SK-N-SH (cell line): ENCODE results near the gene SLC14A1.

ENCODE experiments used
- EZH2phosphoT487 ChIP-seq: fragments of 200-600 bp; sonication (generic); IDR thresholded peaks from 2 replicates; pipeline ENCODE4 v1.6.1; 2017; ENCODE audit warnings: low read depth, mixed run types, mild to moderate bottlenecking, antibody characterized with exemption, moderate library complexity, borderline replicate concordance
- FOSL2 ChIP-seq: IDR thresholded peaks from 2 replicates; pipeline ENCODE4 v1.4.0; 2012; ENCODE audit warnings: low read depth, mild to moderate bottlenecking, moderate library complexity, borderline replicate concordance
- GABPA ChIP-seq: IDR thresholded peaks from 2 replicates; pipeline ENCODE4 v1.4.0; 2012; ENCODE audit warnings: low read depth, mild to moderate bottlenecking
- MXI1 ChIP-seq: IDR thresholded peaks from 2 replicates; pipeline ENCODE4 v1.6.1; 2012; ENCODE audit warnings: mild to moderate bottlenecking, low read depth, low read length, improper control_type of control experiment
- NFIC ChIP-seq: IDR thresholded peaks from 2 replicates; pipeline ENCODE4 v1.4.0; 2012; ENCODE audit warnings: borderline replicate concordance
- PBX3 ChIP-seq: IDR thresholded peaks from 2 replicates; pipeline ENCODE4; 2012
- POLR2AphosphoS5 ChIP-seq: IDR thresholded peaks from 2 replicates; pipeline ENCODE4 v1.6.1; 2012; ENCODE audit warnings: low read depth, low read length
- RAD21 ChIP-seq: IDR thresholded peaks from 2 replicates; pipeline ENCODE4 v1.6.1; 2012; ENCODE audit warnings: mild to moderate bottlenecking, low read length
- TAF1 ChIP-seq: IDR thresholded peaks from 2 replicates; pipeline ENCODE4 v1.6.1; 2012; ENCODE audit warnings: low read depth, mild to moderate bottlenecking, low read length, moderate library complexity, borderline replicate concordance
- TEAD4 ChIP-seq: IDR thresholded peaks from 2 replicates; pipeline ENCODE4 v1.4.0; 2012; ENCODE audit warnings: mild to moderate bottlenecking, borderline replicate concordance; ENCODE audit not compliant: insufficient read depth
- TF ChIP-seq, protein P1 (sequence below): fragments of 200-600 bp; sonication (generic); IDR thresholded peaks from 2 replicates; pipeline ENCODE4 v1.6.1; 2017; ENCODE audit warnings: antibody characterized with exemption, mild to moderate bottlenecking, moderate library complexity
- TF ChIP-seq, protein P2 (sequence below): IDR thresholded peaks from 2 replicates; pipeline ENCODE4 v1.6.1; 2012; ENCODE audit warnings: mild to moderate bottlenecking, low read depth, low read length, moderate library complexity

- TF ChIP-seq MXI1 = no peak
- TF ChIP-seq, protein P1, sequence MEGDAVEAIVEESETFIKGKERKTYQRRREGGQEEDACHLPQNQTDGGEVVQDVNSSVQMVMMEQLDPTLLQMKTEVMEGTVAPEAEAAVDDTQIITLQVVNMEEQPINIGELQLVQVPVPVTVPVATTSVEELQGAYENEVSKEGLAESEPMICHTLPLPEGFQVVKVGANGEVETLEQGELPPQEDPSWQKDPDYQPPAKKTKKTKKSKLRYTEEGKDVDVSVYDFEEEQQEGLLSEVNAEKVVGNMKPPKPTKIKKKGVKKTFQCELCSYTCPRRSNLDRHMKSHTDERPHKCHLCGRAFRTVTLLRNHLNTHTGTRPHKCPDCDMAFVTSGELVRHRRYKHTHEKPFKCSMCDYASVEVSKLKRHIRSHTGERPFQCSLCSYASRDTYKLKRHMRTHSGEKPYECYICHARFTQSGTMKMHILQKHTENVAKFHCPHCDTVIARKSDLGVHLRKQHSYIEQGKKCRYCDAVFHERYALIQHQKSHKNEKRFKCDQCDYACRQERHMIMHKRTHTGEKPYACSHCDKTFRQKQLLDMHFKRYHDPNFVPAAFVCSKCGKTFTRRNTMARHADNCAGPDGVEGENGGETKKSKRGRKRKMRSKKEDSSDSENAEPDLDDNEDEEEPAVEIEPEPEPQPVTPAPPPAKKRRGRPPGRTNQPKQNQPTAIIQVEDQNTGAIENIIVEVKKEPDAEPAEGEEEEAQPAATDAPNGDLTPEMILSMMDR = no peak
- TF ChIP-seq EZH2phosphoT487 = no peak
- TF ChIP-seq TAF1 = no peak
- no peak for TF ChIP-seq PBX3
- TF ChIP-seq NFIC = no peak
- no peak for TF ChIP-seq POLR2AphosphoS5
- no peak for TF ChIP-seq GABPA
- TF ChIP-seq RAD21 = no peak
- no peak for TF ChIP-seq TEAD4
- TF ChIP-seq FOSL2 = no peak
- TF ChIP-seq, protein P2, sequence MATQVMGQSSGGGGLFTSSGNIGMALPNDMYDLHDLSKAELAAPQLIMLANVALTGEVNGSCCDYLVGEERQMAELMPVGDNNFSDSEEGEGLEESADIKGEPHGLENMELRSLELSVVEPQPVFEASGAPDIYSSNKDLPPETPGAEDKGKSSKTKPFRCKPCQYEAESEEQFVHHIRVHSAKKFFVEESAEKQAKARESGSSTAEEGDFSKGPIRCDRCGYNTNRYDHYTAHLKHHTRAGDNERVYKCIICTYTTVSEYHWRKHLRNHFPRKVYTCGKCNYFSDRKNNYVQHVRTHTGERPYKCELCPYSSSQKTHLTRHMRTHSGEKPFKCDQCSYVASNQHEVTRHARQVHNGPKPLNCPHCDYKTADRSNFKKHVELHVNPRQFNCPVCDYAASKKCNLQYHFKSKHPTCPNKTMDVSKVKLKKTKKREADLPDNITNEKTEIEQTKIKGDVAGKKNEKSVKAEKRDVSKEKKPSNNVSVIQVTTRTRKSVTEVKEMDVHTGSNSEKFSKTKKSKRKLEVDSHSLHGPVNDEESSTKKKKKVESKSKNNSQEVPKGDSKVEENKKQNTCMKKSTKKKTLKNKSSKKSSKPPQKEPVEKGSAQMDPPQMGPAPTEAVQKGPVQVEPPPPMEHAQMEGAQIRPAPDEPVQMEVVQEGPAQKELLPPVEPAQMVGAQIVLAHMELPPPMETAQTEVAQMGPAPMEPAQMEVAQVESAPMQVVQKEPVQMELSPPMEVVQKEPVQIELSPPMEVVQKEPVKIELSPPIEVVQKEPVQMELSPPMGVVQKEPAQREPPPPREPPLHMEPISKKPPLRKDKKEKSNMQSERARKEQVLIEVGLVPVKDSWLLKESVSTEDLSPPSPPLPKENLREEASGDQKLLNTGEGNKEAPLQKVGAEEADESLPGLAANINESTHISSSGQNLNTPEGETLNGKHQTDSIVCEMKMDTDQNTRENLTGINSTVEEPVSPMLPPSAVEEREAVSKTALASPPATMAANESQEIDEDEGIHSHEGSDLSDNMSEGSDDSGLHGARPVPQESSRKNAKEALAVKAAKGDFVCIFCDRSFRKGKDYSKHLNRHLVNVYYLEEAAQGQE = no peak
Measured at GRCh38 chr18:45727068-45727467, 3.1 kb downstream of the SLC14A1 start.
